IPS DF 6.9 (cell line): ENCODE data around the gene CHST12.
A peak's percentile ranks its signal among the peaks of the same experiment; 100 is the strongest.
"Not testable (repeated sequence)": the region's sequence is repeated elsewhere in the genome, so short reads cannot be mapped to it uniquely, and the experiment has no call there.

ENCODE experiments used
- DNase-seq: peaks from one replicate; pipeline ENCODE4 v3.0.0-alpha.2; 2013; ENCODE audit warnings: low read depth, low spot score
- H3K27ac ChIP-seq: one replicate; pipeline ENCODE4 v1.5.1; 2013; ENCODE audit warnings: low read length, control low read depth
- H3K27me3 ChIP-seq: 2 replicates; pipeline ENCODE4 v1.6.1; 2013; ENCODE audit warnings: mild to moderate bottlenecking, low read length; ENCODE audit not compliant: control insufficient read depth, insufficient read depth
- H3K36me3 ChIP-seq: 2 replicates; pipeline ENCODE4 v1.6.1; 2013; ENCODE audit warnings: low read length; ENCODE audit not compliant: control insufficient read depth, insufficient read depth
- H3K4me1 ChIP-seq: 2 replicates; pipeline ENCODE4 v1.6.1; 2013; ENCODE audit warnings: low read length; ENCODE audit not compliant: control insufficient read depth, insufficient read depth
- H3K4me3 ChIP-seq: 2 replicates; pipeline ENCODE4 v1.5.1; 2013; ENCODE audit warnings: mild to moderate bottlenecking, low read length
- H3K9me3 ChIP-seq: 2 replicates; pipeline ENCODE4 v1.6.1; 2013; ENCODE audit warnings: low read length, inconsistent platforms; ENCODE audit not compliant: control insufficient read depth, insufficient read depth
- WGBS: extraction: QIAGEN DNeasy Blood & Tissue Kit; methylation state at CpG from one replicate; pipeline ENCODE4 v1.1.7; 2013; ENCODE audit warnings: mixed read lengths, missing lambda C conversion rate; ENCODE audit not compliant: insufficient read length, insufficient coverage; 5-methylcytosine and 5-hydroxymethylcytosine counted together

The CHST12 gene

GRCh38 chr7:2445047-2445446 is 41.6 kb downstream of the CHST12 start:
- whole genome bisulfite sequencing, result no CpG with 5 or more reads among the region's 10 CpGs
- no peak for DNase-seq
- no peak overlapping the region for H3K27ac ChIP-seq

GRCh38 chr7:2445898-2446555 is 42.6 kb downstream of the CHST12 start:
- no peak overlapping the region for H3K27ac ChIP-seq
- no peaks in the 10 kb centered on the region for H3K4me1 ChIP-seq
- no peaks in the 10 kb centered on the region for H3K9me3 ChIP-seq
- no peaks in the 10 kb centered on the region for H3K36me3 ChIP-seq
- H3K27me3 ChIP-seq, result no peaks in the 10 kb centered on the region
- no peak for DNase-seq
- no peak overlapping the region for H3K4me3 ChIP-seq
- WGBS, result no CpG with 5 or more reads among the region's 21 CpGs

More at GRCh38 chr7:2445047-2445446, 41.6 kb downstream of the CHST12 start:
- Histone ChIP-seq H3K27me3 (no peaks in the 10 kb centered on the region), H3K4me3 (no peak overlapping the region), H3K36me3 (no peaks in the 10 kb centered on the region), H3K9me3 (no peaks in the 10 kb centered on the region), H3K4me1 (no peaks in the 10 kb centered on the region)

GRCh38 chr7:2446676-2447075 is 43.3 kb downstream of the CHST12 start:
- no peaks in the 10 kb centered on the region for H3K36me3 ChIP-seq
- H3K4me3 ChIP-seq, result no peak overlapping the region
- no peak overlapping the region for H3K27ac ChIP-seq
- no peak for DNase-seq
- H3K4me1 ChIP-seq, result no peaks in the 10 kb centered on the region
- no peaks in the 10 kb centered on the region for H3K9me3 ChIP-seq
- WGBS, result no CpG with 5 or more reads among the region's 10 CpGs
- no peaks in the 10 kb centered on the region for H3K27me3 ChIP-seq

- no peak for DNase-seq
- Histone ChIP-seq H3K27ac (no peak overlapping the region), H3K27me3 (no peaks in the 10 kb centered on the region), H3K36me3 (no peaks in the 10 kb centered on the region), H3K4me3 (no peak overlapping the region), H3K4me1 (0 out of 2 replicates have a peak, but pooled peaks cover 2% of the 10 kb centered on the region), H3K9me3 (no peaks in the 10 kb centered on the region)
- WGBS, result no CpG with 5 or more reads among the region's 32 CpGs
Observed at GRCh38 chr7:2450198-2451107, 47.0 kb downstream of the CHST12 start.

DNA sequence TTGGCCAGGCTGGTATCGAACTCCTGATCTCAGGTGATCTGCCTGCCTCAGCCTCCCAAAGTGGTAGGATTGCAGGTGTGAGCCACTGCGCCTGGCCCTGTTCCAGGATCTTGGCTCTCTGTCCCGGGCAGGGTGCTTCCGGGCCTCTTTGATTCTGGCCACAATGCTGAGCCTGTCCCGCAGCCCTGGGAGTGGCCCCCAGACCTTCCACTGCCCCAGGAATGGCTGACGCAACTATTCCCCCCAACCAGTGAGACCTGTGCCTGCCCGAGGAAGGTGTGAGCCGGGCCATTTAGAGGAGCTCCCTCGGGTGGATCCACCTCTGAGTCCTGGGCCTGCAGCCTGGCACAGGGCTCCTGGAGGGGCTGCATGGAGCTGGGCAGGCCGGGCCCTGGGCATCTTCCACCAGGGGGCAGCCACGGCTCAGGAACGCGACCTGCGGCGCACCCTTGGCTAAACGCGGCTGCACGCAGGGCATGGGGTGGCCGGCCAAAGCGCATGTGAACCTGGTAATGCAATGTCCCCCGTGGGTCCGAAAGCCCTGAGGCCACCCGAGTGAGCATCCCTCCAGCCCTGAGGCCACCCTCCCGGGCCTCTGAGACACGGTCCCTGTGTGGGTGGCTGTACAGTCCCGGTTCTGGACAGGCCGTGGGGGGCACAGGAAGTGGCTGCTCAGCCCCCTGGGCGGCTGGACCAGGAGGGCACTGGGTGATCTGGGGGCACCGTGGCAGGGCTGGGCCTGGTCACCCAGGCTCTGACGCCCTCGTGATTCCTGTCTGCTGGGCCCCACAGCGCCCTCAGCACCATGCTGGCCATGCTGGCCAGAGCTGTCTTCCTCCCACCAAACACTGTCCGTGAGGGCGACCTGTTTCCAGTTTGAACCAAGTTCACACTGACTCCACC is 48.0 kb downstream of the CHST12 start:
- H3K27ac ChIP-seq, result no peak overlapping the region
- H3K27me3 ChIP-seq, result no peaks in the 10 kb centered on the region
- H3K9me3 ChIP-seq, result no peaks in the 10 kb centered on the region
- no CpG with 5 or more reads among the region's 34 CpGs for WGBS
- H3K36me3 ChIP-seq, result no peaks in the 10 kb centered on the region
- 0 out of 2 replicates have a peak, but pooled peaks cover 2% of the 10 kb centered on the region for H3K4me1 ChIP-seq
- DNase-seq, result peak; percentile 78
- no peak overlapping the region for H3K4me3 ChIP-seq

DNA sequence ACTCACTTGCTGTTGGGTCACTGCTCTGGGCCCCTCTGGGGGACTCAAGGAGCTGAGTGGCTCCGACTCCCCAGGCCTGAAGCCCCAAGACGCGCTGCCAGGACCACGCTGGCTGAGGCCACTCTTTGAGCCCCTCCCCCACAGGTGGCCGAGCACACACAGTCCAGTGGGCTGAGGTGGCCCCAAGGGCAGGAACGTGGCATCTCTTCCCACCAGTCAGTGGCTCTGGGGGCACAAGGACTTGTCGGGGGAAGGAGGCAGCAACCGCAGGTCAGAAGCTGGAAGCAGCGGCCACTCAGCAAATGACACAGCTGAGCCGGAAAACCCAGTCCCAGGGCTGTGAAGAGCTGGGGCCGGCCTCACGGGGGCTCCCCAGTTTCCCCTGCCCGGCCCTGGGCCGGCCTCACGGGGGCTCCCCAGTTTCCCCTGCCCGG is 48.7 kb downstream of the CHST12 start:
- H3K4me1 ChIP-seq, result 0 out of 2 replicates have a peak, but pooled peaks cover 2% of the 10 kb centered on the region
- no CpG with 5 or more reads among the region's 16 CpGs for WGBS
- H3K27me3 ChIP-seq, result no peaks in the 10 kb centered on the region
- H3K4me3 ChIP-seq, result no peak overlapping the region
- no peak overlapping the region for H3K27ac ChIP-seq
- H3K36me3 ChIP-seq, result no peaks in the 10 kb centered on the region
- no peaks in the 10 kb centered on the region for H3K9me3 ChIP-seq
- no peak for DNase-seq

GRCh38 chr7:2452643-2453270 is 49.3 kb downstream of the CHST12 start:
- DNase-seq, result no peak
- no peak overlapping the region for H3K4me3 ChIP-seq
- no CpG with 5 or more reads among the region's 8 CpGs for WGBS

GRCh38 chr7:2453849-2454248 is 50.4 kb downstream of the CHST12 start:
- H3K4me3 ChIP-seq, H3K27me3 ChIP-seq, H3K9me3 ChIP-seq, H3K4me1 ChIP-seq, H3K36me3 ChIP-seq, DNase-seq, H3K27ac ChIP-seq: not testable (repeated sequence)
- WGBS, result no CpG with 5 or more reads among the region's 3 CpGs

More at GRCh38 chr7:2452643-2453270, 49.3 kb downstream of the CHST12 start:
- no peaks in the 10 kb centered on the region for H3K9me3 ChIP-seq
- H3K27me3 ChIP-seq, result no peaks in the 10 kb centered on the region
- no peak overlapping the region for H3K27ac ChIP-seq
- no peaks in the 10 kb centered on the region for H3K36me3 ChIP-seq
- H3K4me1 ChIP-seq, result 0 out of 2 replicates have a peak, but pooled peaks cover 2% of the 10 kb centered on the region

DNA sequence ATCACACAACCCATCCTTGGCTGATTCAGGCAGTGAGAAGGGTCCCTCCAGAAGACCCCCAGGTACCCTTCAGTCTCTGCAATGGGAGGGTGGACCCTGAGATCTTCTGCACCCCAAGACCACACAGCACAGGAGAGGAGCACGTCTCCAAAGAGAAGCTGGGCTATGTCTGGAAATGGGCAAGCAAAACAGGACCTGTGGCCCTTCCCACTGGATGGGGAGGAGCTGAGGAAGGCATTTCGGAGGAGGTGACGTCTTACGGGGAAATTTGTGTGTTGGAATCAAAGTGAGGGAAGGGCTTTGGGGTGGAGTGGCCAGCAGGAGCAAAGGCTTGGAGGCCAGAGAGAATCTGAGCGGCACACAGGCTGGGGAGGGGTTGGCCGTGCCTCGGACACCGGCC is 56.3 kb downstream of the CHST12 start:
- no peaks in the 10 kb centered on the region for H3K36me3 ChIP-seq
- no peaks in the 10 kb centered on the region for H3K4me1 ChIP-seq
- H3K4me3 ChIP-seq, result no peak overlapping the region
- no peak for DNase-seq
- H3K9me3 ChIP-seq, result no peaks in the 10 kb centered on the region
- WGBS, result no CpG with 5 or more reads among the region's 8 CpGs
- no peak overlapping the region for H3K27ac ChIP-seq
- no peaks in the 10 kb centered on the region for H3K27me3 ChIP-seq
